ENCODE data around the gene VSTM1.

DNA sequence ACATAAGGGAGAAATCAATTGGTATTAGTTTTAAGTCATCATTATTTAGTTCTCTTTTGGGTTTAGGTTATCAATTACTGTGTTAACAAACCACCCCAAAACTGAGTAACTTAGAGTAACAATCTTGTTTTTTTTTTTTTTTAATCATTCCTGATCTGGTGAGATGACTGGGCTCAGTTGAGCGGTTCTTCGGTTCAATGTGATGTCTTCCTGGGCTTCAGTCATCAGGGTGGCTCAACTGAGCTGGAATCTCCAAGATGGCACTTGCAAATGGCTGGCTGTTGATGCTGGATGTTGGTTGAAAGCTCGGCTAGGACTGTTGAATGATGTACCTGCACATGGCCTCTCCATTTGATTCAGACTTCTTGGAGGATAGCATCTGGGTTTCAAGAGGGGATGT, 20.7 kb upstream of the VSTM1 start:
- TF ChIP-seq, protein P1, sequence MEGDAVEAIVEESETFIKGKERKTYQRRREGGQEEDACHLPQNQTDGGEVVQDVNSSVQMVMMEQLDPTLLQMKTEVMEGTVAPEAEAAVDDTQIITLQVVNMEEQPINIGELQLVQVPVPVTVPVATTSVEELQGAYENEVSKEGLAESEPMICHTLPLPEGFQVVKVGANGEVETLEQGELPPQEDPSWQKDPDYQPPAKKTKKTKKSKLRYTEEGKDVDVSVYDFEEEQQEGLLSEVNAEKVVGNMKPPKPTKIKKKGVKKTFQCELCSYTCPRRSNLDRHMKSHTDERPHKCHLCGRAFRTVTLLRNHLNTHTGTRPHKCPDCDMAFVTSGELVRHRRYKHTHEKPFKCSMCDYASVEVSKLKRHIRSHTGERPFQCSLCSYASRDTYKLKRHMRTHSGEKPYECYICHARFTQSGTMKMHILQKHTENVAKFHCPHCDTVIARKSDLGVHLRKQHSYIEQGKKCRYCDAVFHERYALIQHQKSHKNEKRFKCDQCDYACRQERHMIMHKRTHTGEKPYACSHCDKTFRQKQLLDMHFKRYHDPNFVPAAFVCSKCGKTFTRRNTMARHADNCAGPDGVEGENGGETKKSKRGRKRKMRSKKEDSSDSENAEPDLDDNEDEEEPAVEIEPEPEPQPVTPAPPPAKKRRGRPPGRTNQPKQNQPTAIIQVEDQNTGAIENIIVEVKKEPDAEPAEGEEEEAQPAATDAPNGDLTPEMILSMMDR (conservative IDR thresholded peaks at IDR 0.05; ENCODE audit: low read length) = no peak
- no peak for TF ChIP-seq EZH2phosphoT487 (IDR thresholded peaks at IDR 0.05; ENCODE audit: borderline replicate concordance, low read depth, low read length)
